Left ventricle myocardium inferior (tissue), 1 donor: ENCODE measurements around the gene FES. TPM values are rescaled to one million over a fixed set of nuclear protein-coding genes. Genes with fewer than 3 reads are reported as not detected.
A peak's percentile ranks its signal among the peaks of the same experiment; 100 is the strongest.

Source experiments
- DNase-seq: peaks from one replicate; pipeline ENCODE4 v3.0.0-alpha.2; 2020
- H3K27ac ChIP-seq: fragments of 200-600 bp; replicated peaks from 2 replicates; pipeline ENCODE4 v1.8.0; 2021
- H3K27me3 ChIP-seq: fragments of 200-600 bp; 2 replicates; pipeline ENCODE4 v1.8.0; 2021; ENCODE audit warnings: low read depth
- H3K36me3 ChIP-seq: fragments of 200-600 bp; 2 replicates; pipeline ENCODE4 v1.8.0; 2021
- H3K4me1 ChIP-seq: fragments of 200-600 bp; 2 replicates; pipeline ENCODE4 v1.8.0; 2021
- H3K4me3 ChIP-seq: fragments of 200-600 bp; 2 replicates; pipeline ENCODE4 v1.8.0; 2021; ENCODE audit warnings: mild to moderate bottlenecking, moderate library complexity
- H3K9me3 ChIP-seq: fragments of 200-600 bp; replicated peaks from 2 replicates; pipeline ENCODE4 v1.8.0; 2021
- CTCF ChIP-seq: fragments of 200-600 bp; IDR thresholded peaks from 2 replicates; pipeline ENCODE4 v1.8.0; 2021; ENCODE audit warnings: antibody characterized with exemption, mild to moderate bottlenecking, borderline replicate concordance
- intact Hi-C: fragments of 100-400 bp; cut with micrococcal nuclease; formaldehyde crosslinking; loops from one replicate; pipeline ENCODE4 v1.11.0; 2022
- total RNA-seq: library from RNA; stranded (reverse); fragmentation: NEBNext Ultra II Directional; extraction: Animal tissue kit (Norgen Biotek cat#: 25700); gene quantifications from one replicate; pipeline ENCODE4 v1.2.1, GENCODE V29; 2021
- donor health status: DM: no; HTN: yes; CAD: no; lungs with severe emphysema.

Gene FES
- total RNA-seq, 1 donor from 2014 or later, result 11.9 TPM

GRCh38 chr15:90915808-90916440 is 31.6 kb downstream of the FES start:
- peak; percentile 72 for DNase-seq
- H3K36me3 ChIP-seq, result peaks cover 98% of the 10 kb centered on the region
- intact Hi-C loops, result no loop called here
- H3K4me3 ChIP-seq, result peak overlapping the region; percentile 57
- peaks cover 62% of the 10 kb centered on the region for H3K4me1 ChIP-seq
- H3K9me3 ChIP-seq, result no peaks in the 10 kb centered on the region
- no peak for TF ChIP-seq CTCF
- peak overlapping the region; percentile 91 for H3K27ac ChIP-seq
- no peaks in the 10 kb centered on the region for H3K27me3 ChIP-seq

- H3K4me1 ChIP-seq, result peaks cover 62% of the 10 kb centered on the region
- peak overlapping the region; percentile 57 for H3K4me3 ChIP-seq
- H3K36me3 ChIP-seq, result peaks cover 98% of the 10 kb centered on the region
- H3K27me3 ChIP-seq, result no peaks in the 10 kb centered on the region
- no peak for DNase-seq
- intact Hi-C loops, result no loop called here
- no peak for TF ChIP-seq CTCF
- peak overlapping the region; percentile 91 for H3K27ac ChIP-seq
- no peaks in the 10 kb centered on the region for H3K9me3 ChIP-seq
Observed at GRCh38 chr15:90916461-90916860, 32.2 kb downstream of the FES start.

DNA sequence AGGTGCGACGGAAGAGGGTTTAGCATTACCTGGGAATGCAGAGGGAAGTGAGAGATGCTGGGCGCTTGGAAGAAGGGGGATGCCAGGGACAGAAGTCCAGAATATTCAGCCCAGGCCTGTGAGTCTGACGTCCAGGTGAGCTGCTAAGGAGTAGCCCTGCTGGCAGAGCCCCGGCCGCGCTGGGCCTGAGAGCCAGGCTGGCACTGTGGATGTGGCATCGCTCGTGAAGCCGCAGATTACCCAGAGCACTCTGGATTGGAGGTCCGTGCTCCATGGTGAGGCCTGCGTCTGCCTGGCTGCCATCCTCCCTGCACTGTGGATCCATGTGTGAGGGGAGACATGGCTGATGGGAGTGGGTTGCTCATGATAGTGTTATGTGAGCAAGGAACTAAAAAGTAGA is 33.3 kb downstream of the FES start:
- H3K4me1 ChIP-seq, result peaks cover 62% of the 10 kb centered on the region
- no peak for DNase-seq
- H3K27ac ChIP-seq, result peak overlapping the region; percentile 91
- H3K4me3 ChIP-seq, result peak overlapping the region; percentile 57
- intact Hi-C loops, result no loop called here
- TF ChIP-seq CTCF, result no peak
- peaks cover 91% of the 10 kb centered on the region for H3K36me3 ChIP-seq
- no peaks in the 10 kb centered on the region for H3K27me3 ChIP-seq
- H3K9me3 ChIP-seq, result no peaks in the 10 kb centered on the region

GRCh38 chr15:90918034-90918788 is 33.9 kb downstream of the FES start:
- intact Hi-C loops, result no loop called here
- H3K27me3 ChIP-seq, result no peaks in the 10 kb centered on the region
- H3K9me3 ChIP-seq, result no peaks in the 10 kb centered on the region
- peaks cover 85% of the 10 kb centered on the region for H3K36me3 ChIP-seq
- TF ChIP-seq CTCF, result no peak
- H3K4me3 ChIP-seq, result peak overlapping the region; percentile 57
- peaks cover 62% of the 10 kb centered on the region for H3K4me1 ChIP-seq
- H3K27ac ChIP-seq, result peak overlapping the region; percentile 91
- no peak for DNase-seq

- no peak for TF ChIP-seq CTCF
- no peak for DNase-seq
- peaks cover 62% of the 10 kb centered on the region for H3K4me1 ChIP-seq
- H3K27ac ChIP-seq, result peak overlapping the region; percentile 91
- no peaks in the 10 kb centered on the region for H3K9me3 ChIP-seq
- H3K4me3 ChIP-seq, result peak overlapping the region; percentile 57
- peaks cover 79% of the 10 kb centered on the region for H3K36me3 ChIP-seq
- no peaks in the 10 kb centered on the region for H3K27me3 ChIP-seq
- intact Hi-C loops, result no loop called here
Observed at GRCh38 chr15:90918835-90919234, 34.5 kb downstream of the FES start.
